DMS 273 (cell line): ENCODE measurements around the gene TTLL6.

Experiments
- DNase-seq: peaks from one replicate; lab custom pipeline; 2025; ENCODE audit not compliant: unreplicated experiment; lab: John Stamatoyannopoulos, UW

TTLL6 gene

GRCh38 chr17:48738803-48739526 is 78.1 kb downstream of the TTLL6 start:
- no peak for DNase-seq

DNA sequence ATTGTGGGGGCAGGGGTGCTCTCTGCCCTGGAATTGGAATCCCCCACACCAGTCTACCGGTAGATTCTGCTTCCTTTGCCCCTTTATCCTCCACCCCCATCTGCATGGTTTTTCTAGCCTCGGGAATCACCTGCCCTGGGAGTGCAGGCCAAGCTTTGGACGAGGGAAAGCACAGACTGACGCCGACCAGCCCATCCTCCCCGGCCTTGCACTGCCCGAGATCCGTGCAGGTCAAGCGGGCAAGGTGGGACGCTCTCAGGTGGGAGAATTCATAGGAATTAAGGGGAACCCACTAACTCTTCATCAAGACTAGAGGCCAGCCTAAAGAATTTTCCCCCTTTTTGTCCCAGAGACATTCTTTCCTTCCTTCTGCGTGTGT is 78.6 kb downstream of the TTLL6 start:
- DNase-seq: no peak

DNA sequence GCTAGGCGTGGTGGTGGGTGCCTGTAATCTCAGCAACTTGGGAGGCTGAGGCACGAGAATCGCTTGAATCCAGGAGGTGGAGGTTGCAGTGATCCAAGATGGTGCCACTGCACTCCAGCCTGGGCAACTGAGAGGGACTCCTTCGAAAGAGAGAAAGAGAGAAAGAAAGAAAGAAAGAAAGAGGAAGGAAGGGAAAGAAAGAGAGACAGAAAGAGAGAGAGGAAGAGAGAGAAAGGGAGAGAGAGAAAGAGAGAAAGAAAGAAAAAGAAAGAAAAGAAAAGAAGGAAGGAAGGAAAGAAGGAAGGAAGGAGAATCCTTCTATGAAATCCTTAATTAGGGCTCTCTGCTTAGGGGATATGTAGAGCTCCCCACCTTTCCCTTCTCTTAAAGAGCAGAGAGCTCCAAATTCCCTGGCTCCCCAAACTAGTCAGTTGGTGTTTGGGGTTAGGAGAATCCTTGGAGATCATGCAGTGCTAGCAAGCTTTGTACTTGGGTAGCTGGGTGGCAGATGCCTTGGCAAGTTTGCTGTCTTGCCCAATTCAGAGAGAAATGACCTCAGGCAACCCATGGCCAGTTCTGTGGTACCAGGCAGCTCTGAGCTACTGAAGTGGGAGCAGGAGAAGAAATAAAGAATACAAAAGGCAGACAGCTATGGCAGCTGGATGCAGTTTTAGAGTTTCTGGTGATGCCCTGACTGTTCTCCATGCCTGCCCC is 79.5 kb downstream of the TTLL6 start:
- DNase-seq: no peak

- no peak for DNase-seq
Measured at GRCh38 chr17:48735062-48735351, 82.0 kb downstream of the TTLL6 start.

DNA sequence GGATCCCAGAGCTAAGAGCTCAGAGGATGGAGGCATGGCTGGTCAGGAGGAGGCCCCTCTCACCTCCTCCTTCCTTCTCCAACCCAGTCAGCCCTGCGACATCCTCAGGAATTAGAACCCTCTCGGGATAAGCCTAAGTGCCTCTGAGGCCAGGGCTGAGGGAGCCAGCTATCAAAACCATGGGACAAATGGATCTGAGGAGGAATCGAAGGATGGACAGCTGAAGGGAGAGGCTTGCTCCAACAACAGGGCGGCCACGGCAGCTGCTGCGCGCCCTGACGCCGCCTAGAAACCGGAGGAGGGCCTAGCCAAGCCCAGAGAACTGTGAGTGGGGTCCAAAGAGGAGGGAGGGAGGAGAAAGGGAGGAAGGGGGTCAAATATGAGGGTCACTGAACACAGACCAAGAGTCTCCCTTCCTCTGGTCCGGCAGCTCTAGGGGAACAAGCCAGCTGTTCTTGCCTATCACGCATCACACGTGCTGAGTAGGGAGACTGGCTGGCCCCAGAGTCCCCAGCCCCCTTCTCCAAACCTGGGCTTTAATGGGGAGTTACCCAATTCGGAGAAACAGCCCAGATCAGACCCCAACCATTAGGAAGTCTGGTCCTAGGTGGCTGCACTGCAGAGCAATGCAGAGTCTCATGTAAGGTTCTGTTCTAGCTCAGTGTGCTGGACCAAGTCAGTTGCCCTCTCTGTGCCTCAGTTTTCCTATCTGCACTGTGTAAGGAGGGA is 82.5 kb downstream of the TTLL6 start:
- DNase-seq: no peak

- DNase-seq: no peak
Measured at GRCh38 chr17:48733632-48734328, 83.2 kb downstream of the TTLL6 start.

DNA sequence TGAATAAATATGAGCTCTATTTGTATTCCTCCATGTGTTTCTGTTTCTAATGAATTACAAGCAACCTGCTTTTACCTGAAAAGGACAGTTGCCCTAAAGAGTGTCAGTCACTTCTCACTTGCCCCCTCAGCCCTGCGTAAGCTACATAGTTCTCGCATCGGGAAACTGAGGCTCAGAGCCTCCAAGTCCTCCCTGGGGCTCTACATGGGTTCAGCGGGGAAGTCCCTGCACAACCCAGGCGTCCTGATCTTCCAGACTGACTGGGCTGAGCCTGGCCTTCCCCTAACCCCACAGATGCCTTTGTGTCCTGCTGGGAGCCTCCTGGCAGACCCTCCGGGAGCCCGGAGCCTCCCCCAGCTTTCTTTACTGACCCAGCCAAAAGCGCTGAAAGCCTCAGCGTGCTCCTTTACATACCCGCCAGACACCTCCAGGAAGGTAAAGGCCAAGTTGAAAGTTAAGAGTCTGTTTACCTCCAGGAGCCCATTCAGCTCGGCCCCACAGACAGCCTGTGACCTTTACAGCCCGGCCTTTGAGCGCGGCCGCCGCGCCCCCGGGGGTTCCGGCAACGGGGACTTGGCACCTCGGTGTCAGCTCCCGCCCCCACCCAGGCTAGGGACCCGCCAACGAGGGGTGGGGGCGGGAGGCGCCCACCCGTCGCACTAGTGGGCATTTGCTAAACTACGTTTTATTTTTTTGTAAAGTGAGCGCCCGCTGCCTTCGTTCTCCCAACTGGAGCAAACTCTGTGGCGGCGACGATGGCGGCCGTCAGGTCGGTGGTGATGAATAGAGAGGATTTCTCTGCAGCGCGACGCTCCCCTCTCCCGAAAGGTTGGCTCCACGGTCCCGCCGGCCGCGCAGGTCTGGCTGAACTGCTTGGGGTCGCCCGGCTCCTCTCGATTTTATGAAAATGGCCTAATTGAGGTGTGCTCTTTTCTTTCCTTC is 84.1 kb downstream of the TTLL6 start:
- no peak for DNase-seq

- DNase-seq: no peak
Measured at GRCh38 chr17:48731355-48731754, 85.7 kb downstream of the TTLL6 start.

DNA sequence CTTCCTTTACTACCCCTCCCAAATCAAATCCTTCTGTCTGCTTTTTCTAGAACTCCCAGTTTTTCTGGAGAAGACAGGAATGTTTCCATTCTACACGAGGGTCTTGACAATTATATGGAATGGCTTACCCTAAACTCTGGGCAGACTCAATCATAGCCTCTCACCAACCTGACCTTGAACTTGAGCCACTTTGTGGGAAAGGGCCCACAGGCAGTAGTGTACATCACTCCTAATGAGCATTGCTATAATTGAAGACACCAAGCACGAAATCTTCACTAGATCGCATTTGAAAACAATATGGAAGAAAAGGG is 86.8 kb downstream of the TTLL6 start:
- no peak for DNase-seq

DNA sequence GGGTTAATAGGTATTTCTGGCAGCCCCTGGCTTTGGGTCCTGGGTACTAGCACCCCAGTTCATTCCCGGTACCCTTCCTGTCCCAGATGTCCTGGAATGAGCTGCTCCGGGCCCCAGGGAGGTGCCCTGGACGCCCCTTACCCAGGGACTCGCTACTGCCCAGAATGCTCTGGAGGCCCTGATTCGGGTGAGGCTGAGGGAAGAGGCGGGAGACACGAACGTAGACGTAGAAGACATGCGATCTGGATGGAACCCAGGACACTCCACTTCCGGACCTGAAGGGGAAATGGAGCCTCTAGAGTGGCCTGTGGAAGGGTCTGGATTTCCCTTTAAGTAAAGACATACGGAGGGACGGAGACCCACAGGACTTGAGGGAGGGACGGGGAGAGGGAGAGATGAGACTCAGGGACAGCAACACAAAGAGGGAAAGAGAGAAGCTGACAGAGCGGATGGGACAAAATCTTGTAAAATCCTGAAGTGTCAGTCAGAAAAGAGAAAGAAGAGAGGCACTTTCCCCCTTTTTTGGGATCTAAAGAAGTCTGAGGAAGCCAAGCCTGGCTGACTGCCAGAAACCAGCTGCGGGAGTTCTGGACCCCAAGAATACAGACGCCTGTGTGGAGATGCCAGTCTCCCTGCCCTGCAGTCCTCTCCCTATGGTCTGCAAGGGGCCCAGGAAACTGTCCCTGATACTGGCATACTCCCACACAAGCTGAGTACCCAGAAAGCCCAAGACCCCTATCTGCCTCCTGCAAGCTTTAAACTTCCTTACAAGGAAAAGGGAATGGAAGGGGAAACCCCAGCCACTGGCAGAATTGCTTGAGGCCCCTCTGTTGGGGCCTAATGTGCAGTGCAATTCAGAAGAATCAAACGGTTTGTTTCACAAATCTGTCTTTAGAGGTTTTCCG is 87.4 kb downstream of the TTLL6 start:
- no peak for DNase-seq

DNA sequence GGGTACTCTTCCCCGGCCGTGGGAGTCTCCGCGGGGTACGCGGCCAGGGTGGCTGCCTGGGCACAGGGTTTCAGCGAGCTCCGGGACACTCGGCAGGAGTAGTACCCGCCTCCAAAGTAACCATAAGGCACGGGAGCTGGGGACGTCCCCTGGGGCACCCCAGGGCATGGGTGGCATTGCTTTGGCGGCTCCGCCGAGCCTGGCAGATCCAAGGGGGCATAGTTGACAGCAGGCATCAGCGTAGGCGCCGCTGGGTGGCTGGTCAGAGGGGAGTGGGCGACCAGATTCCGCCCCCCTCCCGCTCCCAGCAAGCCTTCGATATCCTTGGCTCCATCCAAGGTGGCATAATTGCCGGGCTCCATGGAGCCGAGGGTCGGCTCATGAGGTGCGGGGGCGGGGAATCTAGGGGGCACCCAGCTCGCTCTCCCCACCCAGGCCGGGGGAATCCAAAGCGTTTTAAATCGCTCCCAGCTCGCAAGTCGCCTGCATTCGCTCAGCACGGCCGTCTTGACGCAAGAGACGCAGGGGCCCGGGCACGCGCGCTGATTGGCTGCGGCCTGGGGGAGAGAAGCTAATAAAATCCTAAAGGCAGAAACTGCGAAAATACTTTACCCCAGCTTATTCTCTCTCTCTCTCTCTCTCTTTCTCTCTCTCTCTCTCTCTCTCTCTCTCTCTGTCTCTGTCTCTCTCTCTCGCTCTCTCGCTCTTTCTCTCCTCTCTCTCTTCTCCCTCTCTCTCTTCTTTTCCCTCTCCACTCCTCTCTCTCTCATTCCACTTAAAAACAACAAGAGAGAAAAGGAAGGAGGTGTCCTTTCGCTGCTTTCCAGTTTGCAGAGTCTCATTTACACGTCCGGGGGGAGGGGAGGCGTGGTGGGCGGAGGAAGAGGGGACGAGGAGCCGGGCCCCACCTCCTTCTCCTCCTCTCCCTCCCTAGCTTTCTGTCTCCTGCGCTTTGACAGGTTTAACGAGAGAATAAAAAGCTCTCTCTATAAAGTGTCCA is 88.5 kb downstream of the TTLL6 start, which contains the start of gene HOXB13:
Gene HOXB13, minus strand, starts transcription at position 519 of the 1,000 bp plus-strand sequence. Its CDS starts 157 bp downstream, at position 362.
- DNase-seq: peak; percentile 43

GRCh38 chr17:48727415-48728175 is 89.4 kb downstream of the TTLL6 start:
- no peak for DNase-seq

DNA sequence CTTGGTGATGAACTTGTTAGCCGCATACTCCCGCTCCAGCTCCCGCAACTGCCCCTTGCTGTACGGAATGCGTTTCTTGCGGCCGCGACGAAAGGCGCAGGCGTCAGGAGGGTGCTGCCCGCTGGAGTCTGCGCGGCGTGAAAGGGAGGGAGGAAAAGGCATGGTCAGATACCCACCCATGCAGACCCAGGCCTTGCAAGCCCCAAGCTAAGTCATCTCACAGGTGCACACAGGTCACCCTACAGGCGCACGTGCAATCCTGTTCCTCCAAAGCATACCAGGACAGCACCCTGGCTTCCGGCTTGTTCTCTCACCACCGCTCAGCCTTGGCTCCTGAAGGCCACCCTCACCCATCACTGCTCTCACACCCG is 90.1 kb downstream of the TTLL6 start:
- no peak for DNase-seq

DNA sequence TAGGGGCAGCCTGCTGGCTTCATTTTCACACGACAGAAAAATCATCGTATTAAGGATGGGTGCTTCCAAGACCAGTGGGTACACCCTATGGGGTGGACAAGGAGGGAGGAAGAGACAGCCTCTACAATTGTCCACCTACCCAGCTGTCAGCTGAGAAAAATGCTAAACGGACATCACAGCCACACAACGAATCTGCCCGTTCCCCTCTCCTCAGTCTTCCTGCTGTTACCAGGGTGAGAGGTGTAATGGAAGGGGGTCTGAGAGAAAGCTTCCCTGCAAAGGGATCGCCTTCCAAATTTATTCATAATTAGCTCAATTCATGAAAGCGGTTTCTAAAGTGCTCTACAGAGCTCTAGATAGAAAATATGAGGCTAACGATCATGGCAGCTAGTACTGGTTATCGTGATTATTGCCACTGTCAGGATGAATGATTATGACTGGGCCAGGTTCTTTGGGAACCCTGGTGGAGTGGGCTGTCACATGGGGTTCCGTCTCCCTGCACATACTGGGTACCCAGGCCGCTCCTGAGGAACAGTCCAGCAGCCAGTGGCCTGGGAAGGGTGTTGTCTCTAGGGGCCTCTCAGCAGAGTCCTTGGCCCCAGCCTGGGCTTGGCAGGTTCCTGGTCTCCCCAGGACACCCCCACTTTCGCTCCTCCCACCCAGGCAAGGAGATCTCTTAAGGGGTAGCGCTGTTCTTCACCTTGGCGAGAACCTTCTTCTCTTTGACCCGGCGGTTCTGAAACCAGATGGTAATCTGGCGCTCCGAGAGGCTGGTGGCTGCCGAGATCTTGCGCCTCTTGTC is 90.7 kb downstream of the TTLL6 start:
- DNase-seq: no peak

DNA sequence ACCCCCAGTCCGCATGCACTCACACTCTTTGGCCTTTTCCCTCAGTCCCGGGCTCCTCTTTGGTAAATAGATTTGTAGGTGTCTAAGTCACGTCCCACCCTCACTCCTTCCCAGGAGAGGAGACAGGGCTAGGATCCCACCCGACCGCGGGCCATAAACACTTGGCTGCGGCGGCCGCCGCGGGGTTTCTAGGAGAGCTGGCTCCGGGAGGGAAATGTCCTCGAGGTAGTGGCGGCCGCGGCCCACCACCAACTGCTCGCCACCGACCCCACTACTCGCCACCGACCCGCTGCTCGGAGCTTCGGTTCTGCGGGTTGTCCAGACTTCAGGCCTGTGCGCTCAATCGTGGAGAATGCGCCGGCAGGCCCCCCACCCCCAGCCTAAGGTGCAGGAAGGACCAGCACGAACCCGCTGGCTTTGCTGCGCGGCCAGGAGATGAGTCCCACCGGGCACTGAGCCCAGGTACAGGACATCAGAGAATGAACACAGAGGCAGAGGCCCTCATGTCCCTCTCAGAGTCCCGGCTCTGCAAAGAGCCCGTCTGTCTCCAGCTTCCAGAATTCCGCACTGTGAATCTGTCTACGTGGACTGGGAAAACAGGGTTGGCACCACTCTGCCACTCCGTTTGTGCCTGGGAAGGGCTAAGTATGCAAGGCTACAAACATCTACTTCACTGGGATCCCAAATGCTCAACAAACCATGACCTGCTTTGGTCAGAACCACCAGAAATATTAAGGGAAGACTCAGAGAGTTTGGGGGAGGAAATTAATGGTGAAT is 91.6 kb downstream of the TTLL6 start:
- no peak for DNase-seq

GRCh38 chr17:48725004-48725287 is 92.1 kb downstream of the TTLL6 start:
- no peak for DNase-seq
